ENCODE data around the gene CACNB4. TPM values are rescaled to one million over a fixed set of nuclear protein-coding genes. Genes with fewer than 3 reads are reported as not detected.

The CACNB4 gene
- total RNA-seq, 1 experiment from 2014 or later, result 2.0 TPM

GRCh38 chr2:152075461-152076050, 23.3 kb downstream of the CACNB4 start:
- RAD21 ChIA-PET (ENCODE audit: low non-redundant PET in 1 of 2, low total read pairs in 2 of 2, uncharacterized antibody in 2 of 2, unreplicated experiment in 2 of 2), result no interaction called here
- no peaks in the 10 kb centered on the region for H3K27me3 ChIP-seq (ENCODE audit: insufficient read depth, low read length)
- no peak overlapping the region for H3K9ac ChIP-seq (ENCODE audit: low read length)
- H3K79me2 ChIP-seq (ENCODE audit: insufficient read depth, low read length), result no peaks in the 10 kb centered on the region
- H2AFZ ChIP-seq (ENCODE audit: low read depth, low read length, poor library complexity, severe bottlenecking), result no peak overlapping the region
- CTCF ChIA-PET, result no interaction called here
- H3K4me2 ChIP-seq (ENCODE audit: low read length), result no peak overlapping the region
- DNase-seq (ENCODE audit: low read depth, low spot score) (no peak), ATAC-seq (no peak)
- H3K27ac ChIP-seq (ENCODE audit: low read depth, low read length), result no peak overlapping the region
- no peaks in the 10 kb centered on the region for H4K20me1 ChIP-seq (ENCODE audit: insufficient read depth)
- no peaks in the 10 kb centered on the region for H3K36me3 ChIP-seq (ENCODE audit: control insufficient read depth in 1 of 2, insufficient read depth in 2 of 2, low read length in 2 of 2)
- no peaks in the 10 kb centered on the region for H3K4me1 ChIP-seq (ENCODE audit: control insufficient read depth in 1 of 2, insufficient read depth in 2 of 2, low read length in 2 of 2)
- H3K9me3 ChIP-seq (ENCODE audit: control insufficient read depth in 1 of 2, insufficient read depth in 1 of 2, low read depth in 1 of 2, low read length in 2 of 2), result no peaks in the 10 kb centered on the region
- no TSS peak for BruUV-seq (replicated peaks)
- POLR2A ChIA-PET, result no interaction called here
- no peaks in the 10 kb centered on the region for H3K9me2 ChIP-seq (ENCODE audit: insufficient read depth)
- intact Hi-C loops (cut with micrococcal nuclease), result no loop called here
- TF ChIP-seq JUND (IDR thresholded peaks at IDR 0.05) (no peak), POLR2A (IDR thresholded peaks at IDR 0.05; ENCODE audit: borderline replicate concordance, extremely low read depth, insufficient read depth, insufficient read length) (no peak), CEBPB (IDR thresholded peaks at IDR 0.05; ENCODE audit: low read depth) (no peak), EZH2 (IDR thresholded peaks at IDR 0.05) (no peak), TCF7L2 (IDR thresholded peaks at IDR 0.05; ENCODE audit: borderline replicate concordance, extremely low read depth, insufficient read depth, insufficient read length) (no peak), SP1 (IDR thresholded peaks at IDR 0.05; ENCODE audit: low read depth) (no peak), ELF1 (IDR thresholded peaks at IDR 0.05; ENCODE audit: borderline replicate concordance, low read depth) (no peak), YY1 (IDR thresholded peaks at IDR 0.05; ENCODE audit: extremely low read depth, insufficient replicate concordance, low read depth, low read length) (no peak), POLR2AphosphoS5 (IDR thresholded peaks at IDR 0.05; ENCODE audit: low read depth, low read length) (no peak), SIN3A (IDR thresholded peaks at IDR 0.05; ENCODE audit: low read depth) (no peak)
- TF ChIP-seq, protein P1, sequence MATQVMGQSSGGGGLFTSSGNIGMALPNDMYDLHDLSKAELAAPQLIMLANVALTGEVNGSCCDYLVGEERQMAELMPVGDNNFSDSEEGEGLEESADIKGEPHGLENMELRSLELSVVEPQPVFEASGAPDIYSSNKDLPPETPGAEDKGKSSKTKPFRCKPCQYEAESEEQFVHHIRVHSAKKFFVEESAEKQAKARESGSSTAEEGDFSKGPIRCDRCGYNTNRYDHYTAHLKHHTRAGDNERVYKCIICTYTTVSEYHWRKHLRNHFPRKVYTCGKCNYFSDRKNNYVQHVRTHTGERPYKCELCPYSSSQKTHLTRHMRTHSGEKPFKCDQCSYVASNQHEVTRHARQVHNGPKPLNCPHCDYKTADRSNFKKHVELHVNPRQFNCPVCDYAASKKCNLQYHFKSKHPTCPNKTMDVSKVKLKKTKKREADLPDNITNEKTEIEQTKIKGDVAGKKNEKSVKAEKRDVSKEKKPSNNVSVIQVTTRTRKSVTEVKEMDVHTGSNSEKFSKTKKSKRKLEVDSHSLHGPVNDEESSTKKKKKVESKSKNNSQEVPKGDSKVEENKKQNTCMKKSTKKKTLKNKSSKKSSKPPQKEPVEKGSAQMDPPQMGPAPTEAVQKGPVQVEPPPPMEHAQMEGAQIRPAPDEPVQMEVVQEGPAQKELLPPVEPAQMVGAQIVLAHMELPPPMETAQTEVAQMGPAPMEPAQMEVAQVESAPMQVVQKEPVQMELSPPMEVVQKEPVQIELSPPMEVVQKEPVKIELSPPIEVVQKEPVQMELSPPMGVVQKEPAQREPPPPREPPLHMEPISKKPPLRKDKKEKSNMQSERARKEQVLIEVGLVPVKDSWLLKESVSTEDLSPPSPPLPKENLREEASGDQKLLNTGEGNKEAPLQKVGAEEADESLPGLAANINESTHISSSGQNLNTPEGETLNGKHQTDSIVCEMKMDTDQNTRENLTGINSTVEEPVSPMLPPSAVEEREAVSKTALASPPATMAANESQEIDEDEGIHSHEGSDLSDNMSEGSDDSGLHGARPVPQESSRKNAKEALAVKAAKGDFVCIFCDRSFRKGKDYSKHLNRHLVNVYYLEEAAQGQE (IDR thresholded peaks at IDR 0.05; ENCODE audit: low read depth), result no peak
- no peak overlapping the region for H3K4me3 ChIP-seq (replicated peaks in 1 of 2; ENCODE audit: low read depth in 1 of 2, low read length in 2 of 2)

All from HCT116 (cell line).